GM21786 (cell line): ENCODE measurements around the gene CSF3.

Experiments used
- ATAC-seq: cut with Tn5 transposase; IDR thresholded peaks from one replicate; pipeline ENCODE4 v1.9.1; 2021; ENCODE audit not compliant: unreplicated experiment

Gene CSF3

DNA sequence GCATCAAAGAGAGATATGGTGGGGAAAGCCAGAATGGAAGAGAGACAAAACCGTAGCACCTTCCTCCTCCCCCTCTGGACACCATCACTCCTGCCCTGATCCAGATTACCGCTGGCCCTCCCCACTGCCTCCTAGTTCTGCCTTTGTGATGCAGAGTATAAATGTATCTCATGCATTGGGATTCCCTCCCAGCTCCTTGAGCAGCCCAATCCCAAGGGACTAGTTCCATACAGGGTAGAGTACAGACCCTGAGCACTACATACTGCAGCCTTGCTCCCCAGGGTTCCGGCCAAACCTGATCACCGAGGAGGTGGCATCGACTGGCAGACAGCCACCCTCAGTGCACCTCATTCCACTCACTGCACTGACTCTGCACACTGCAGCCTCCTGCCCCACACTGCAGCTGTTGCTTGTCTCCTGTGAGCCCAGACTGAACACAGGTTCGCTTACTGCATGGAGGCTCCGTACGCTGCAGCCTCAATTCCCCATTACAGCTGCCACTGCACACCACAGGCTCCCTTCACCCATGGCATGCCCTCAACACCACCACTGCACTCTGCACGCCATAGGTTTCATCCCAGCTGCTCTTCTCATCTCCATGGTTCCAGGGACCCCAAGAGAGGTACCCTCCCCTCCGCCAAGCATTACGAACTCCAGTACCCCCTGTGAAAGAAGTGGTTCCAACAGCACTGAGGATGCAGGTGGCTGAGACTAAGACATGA is 45.8 kb downstream of the CSF3 start:
- ATAC-seq = no peak

DNA sequence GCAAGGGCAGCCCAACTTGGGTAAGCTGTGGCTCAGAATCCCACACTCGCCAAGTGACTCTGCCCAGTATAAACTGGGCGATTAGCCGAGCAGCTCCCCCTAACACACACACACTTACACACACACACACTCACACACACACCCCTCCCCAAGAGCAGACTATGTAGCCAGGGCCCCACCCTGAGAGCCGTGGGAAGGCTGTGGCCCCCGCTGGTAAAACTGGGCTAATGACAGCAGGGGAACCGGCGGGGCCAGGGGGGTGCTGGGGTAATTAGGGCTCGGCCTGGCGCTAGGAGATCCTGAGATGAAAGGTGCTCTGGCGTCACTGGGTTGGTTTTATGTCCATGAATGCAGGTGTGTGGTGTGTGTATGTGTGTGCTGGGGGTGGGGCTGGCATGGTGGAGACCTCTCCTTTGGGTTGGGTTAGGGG is 46.4 kb downstream of the CSF3 start:
- ATAC-seq = no peak

DNA sequence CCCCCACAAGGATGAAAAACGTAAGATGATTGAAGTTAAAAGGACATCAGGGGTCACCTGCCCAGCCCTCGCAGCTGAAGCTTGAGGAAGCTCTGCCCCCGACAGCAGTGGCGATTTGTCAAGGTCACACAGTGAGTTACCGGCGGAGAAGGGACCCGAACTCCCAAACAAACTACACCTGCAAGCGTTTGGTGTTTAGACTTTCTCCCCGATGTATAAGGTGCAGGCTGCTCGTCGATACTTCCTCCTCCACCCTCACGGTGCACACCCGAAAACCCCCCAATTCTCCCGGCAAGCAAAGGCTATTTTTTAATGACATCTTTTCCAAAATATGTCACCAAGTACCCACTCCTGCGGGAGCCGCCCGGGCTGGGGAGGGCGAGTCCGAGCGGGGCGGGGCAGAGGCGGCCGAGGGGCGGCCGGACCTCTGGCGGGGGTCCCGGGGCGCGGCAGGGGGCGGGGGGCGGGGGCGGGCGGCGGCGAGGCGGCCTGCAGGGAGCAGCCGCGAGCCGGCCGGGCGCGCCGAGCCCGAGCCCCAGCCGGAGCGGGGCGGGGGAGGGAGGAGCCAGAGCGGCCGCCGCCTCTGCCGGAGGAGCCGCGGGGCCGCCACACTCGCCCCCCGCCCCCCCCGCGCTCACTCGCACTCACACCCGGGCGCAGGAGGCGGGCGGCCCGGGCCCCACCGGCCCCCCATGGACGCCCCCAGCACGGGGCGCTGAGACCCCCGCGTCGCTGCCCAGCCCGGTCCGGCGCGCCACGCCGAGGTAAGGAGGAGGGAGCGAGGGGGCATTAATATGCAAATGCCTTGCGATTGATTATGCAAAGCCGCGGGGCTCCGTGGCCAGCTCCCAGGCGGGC is 47.3 kb downstream of the CSF3 start, which contains the start of gene THRA:
Gene THRA, plus strand, starts transcription at position 637 of the 858 bp plus-strand sequence. CDS start 11,524 bp downstream, outside the sequence.
- peak; percentile 80 for ATAC-seq

DNA sequence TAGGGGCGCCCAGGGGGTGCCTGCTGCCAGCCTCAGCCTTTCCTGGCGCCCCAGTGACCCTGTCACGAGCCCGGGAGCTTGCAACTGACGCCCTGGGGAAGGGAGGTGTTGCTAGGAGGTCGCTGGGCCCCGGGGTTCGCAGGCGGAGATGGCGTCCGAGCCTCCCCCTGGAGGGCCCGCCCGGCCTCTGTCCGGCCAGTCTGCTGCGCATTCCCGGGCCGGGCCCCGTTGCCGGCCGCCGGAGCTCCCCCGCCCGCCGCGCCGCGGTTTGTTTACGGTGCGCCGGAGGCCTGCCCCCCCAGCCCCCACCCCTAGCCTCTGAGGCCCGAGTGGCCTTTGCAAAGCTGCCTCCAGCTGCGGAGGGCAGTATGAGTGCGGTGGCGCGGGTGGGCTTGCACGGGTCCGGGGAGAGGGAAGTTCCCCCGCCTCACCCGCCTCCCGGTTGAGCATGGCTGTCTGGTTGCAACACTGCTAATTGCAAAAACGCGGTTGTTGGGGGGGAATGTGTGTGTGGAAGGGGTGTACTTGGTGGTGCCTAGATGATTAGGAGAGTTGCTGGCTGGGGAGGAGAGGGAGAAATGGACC is 48.0 kb downstream of the CSF3 start:
- no peak for ATAC-seq

DNA sequence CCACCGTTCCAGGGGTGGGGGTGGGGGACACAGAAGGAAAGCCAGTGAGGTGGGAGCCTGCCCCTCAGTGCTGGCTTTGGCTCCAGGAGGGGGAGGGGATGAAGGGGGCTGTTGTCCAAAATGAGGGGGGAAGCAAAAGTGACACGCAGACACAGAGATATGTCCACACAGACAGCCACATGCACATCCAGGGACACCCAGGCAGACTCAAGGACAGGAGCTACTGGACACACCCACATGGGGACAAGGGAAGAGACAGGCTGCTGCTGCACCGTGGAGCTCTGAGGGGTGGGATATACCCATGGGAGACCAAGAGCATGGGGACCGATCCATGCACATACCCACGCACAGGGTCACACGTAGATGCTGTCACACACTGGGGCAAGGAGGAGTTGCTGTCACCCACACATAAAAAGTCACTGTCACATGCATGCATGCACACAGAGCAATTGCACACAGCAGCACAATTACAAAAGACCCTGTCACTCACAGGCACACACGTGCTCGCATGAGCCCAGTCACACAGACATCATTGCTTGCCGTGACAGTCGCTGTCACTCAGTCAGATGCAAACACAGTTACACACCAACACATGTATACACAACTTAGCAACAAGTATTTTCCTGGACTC is 48.8 kb downstream of the CSF3 start:
- ATAC-seq = no peak

DNA sequence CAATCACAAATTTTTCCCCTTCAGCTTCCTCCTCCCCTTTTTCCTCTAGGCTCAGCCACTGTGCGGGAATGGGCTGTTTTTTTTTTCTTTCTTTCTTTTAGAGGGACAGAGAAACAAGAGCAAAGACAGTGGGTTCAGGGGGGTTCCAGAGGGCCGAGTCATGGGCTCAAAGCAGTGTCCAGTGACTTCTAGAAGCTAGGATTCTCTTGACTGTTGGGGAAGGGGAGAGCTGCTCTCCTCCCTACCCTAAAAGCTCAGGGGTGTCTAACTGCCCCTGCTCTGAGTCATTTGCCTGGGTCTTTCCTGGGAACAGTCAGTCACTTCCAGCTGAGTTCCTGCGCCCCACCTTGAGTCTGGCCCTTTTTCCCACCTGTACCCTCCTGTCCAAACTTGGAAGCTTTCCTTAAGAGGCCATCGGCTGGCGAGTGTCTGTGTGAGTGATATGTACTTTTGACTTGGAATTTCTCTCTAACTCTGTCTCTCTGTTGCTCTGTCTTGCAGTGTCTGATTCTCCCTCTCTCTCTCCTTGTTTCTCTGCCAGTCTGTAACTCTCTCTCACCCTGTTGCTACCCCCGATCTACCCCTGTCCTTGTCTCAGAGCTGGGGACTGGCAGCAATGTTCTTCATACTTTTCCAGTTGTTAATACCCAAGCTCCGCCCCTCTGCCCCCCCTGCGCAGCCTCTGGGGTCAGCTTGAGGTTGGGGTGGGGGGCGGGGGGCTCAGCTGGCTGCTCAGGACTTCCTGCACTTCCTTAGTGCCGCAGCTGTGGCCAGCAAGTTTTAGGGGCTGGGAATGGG is 49.9 kb downstream of the CSF3 start:
- ATAC-seq = no peak

DNA sequence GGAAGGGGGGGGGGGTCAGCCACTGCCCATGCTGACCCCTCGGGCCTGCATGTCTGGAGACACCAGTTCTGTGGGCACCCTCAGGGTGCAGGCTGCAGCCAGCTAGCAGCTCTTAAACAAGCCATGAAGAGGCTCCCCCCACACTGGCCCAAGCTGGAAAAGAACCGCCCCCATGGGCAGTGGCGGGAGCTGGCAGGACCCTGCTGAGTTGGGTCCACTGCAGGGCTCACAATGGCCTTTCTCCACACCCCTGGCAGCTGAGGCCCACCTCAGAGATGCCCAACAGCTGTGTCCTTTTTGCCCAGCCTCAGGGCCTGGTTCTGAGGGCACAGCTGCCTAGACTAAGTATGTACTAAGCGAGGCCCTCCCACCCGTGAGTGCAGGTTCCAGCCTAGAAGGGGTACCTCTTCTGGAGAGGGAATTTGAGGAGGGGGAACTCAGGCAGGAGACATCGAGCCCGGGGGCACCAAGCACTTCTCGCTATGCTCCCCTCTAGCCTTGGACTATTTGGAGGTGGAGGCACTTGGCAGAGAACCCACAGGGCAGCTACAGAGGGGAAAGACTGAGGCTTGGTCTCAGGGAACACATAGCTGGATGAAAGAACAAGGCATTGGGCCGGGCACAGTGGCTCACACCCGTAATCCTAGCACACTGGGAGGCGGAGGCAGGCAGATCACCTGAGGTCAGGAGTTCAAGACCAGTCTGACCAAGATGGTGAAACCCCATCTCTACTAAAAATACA is 50.7 kb downstream of the CSF3 start:
- no peak for ATAC-seq
